Measurements from ENCODE around the gene MGAT4C.

The MGAT4C gene

GRCh38 chr12:85996280-85996679 lies 259.9 kb downstream of the MGAT4C start:
- no peak for DNase-seq
- intact Hi-C loops (cut with DNase I): no loop called here

- DNase-seq: peak in 1 of 10 donors; percentile 74
- intact Hi-C loops (cut with DNase I): no loop called here
These were observed 262.4 kb downstream of the MGAT4C start for GRCh38 chr12:85993746-85994145.

GRCh38 chr12:85985996-85986395 lies 270.2 kb downstream of the MGAT4C start:
- DNase-seq: no peak

DNA sequence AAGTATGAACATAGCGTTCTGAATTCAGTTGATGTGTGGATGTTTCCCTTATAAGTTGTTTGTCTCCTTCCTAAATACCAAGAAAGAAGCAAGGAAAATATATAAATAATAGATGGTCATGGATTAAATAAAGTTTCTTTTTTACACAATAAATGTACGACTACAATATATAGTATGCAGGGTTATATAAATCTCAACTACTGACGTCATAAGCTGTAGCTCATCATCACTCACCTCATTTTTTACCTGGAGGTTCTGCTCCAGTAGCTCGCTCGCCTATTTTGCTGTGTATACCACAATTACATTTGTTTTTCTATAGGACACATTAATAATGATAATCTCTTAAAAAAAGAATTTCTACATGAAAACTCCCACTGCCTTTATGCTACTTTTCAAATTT lies 272.6 kb downstream of the MGAT4C start:
- DNase-seq: no peak
- intact Hi-C loops (cut with DNase I): no loop called here

More at GRCh38 chr12:85985996-85986395, 270.2 kb downstream of the MGAT4C start:
- intact Hi-C loops (cut with DNase I): no loop called here

- DNase-seq: no peak
These were observed 276.6 kb downstream of the MGAT4C start for GRCh38 chr12:85979641-85980040.

DNA sequence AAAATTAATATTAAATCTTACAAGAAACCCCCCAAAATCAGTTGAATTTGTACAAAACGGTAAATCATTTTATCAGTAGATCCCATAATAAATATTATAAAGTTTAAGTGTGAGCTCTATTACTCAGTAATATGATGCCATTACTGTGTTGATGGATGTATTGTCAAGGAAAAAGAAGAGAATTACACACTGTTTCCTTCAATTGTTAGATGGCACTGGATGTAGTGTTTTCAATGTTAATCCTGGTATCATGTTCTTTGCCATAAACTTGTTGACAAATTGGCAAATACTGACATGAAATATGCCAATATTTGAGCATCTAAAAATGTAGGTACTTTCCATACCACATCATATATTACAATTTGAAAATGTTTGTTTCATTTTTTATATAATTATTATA lies 280.5 kb downstream of the MGAT4C start:
- intact Hi-C loops (cut with DNase I): no loop called here
- no peak for DNase-seq

More at GRCh38 chr12:85979641-85980040, 276.6 kb downstream of the MGAT4C start:
- intact Hi-C loops (cut with DNase I): no loop called here

GRCh38 chr12:85971800-85972199 lies 284.4 kb downstream of the MGAT4C start:
- DNase-seq: no peak
- intact Hi-C loops (cut with DNase I): no loop called here

DNA sequence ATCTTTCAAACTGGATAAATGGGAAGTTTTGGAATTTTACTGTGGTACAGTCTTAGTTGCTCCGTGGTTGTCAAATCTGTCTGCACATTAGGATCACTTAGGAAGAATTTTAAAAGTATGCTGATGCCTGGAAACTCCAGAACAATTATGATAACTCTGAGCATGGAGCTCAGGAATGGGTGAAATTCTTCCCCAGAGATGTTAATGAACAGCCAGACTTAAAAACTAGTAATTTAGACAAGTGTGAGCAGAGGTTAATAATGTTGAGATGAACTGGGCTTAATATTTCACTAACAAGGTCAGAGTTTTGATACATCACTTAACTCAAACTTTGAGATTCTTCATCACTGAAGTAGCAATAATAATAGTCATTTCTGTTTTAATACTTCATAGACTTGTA lies 287.6 kb downstream of the MGAT4C start:
- no peak for DNase-seq
- intact Hi-C loops (cut with DNase I): no loop called here

- no peak for DNase-seq
- intact Hi-C loops (cut with DNase I): no loop called here
These were observed 292.9 kb downstream of the MGAT4C start for GRCh38 chr12:85963326-85963725.

GRCh38 chr12:85956081-85956480 lies 300.1 kb downstream of the MGAT4C start:
- no peak for DNase-seq
- intact Hi-C loops (cut with DNase I): no loop called here

DNA sequence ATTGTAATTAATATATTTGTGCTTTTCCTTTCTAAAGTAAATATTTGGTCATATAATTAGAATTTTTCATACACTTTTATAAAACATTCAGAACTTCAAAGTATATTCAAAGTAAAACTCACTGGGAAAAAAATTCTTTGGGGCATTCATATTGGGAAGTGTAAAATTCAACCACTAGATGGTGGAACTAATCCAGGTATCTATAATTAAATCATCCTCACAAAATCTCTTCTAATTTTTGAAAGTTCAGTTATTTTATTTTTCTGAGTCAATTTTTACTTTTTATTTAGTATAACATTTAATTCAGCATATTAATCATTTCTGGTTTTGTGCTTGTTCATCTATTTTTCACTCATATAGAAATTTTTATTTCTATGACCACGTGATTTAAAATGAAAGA lies 301.1 kb downstream of the MGAT4C start:
- intact Hi-C loops (cut with DNase I): no loop called here
- no peak for DNase-seq

DNA sequence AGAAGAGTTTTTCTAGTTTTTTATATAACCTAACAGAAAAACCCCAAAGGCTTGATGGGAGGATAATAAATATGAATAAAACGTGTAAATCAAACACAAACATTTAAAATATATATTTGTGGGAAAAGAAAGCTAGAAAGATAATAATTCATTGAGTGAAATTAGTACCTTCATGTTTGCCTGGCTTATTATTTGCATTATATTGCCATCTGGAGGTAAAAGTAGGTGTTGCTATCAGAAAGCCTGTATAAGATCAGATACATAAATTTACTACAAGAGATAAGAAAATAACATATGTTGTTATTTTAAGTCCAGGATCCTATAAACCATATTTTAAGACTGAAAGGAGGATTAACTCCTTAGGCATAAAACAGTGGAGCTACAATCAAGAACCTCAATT lies 304.4 kb downstream of the MGAT4C start:
- DNase-seq: no peak
- intact Hi-C loops (cut with DNase I): no loop called here

DNA sequence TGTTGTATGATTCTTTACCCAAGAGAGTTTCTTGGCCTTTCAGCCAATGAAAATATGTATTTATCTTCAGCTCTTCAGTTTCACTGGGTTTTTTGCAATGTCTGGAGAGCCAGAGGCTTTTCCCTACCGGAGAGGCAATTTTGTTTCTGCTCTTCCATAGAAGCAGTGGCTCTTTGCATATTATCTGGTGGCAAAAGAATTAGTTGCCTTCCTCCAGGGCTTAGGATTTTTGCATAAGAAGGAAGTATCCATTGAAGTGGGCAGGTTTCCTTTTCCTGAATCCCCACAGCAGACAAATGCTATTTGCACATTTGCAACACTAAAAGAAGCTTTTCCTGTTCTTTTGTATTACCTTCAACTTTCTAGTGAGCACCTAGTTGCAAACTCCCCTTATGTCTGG lies 306.9 kb downstream of the MGAT4C start:
- intact Hi-C loops (cut with DNase I): no loop called here
- DNase-seq: no peak

GRCh38 chr12:85948340-85948739 lies 307.9 kb downstream of the MGAT4C start:
- intact Hi-C loops (cut with DNase I): no loop called here

DNA sequence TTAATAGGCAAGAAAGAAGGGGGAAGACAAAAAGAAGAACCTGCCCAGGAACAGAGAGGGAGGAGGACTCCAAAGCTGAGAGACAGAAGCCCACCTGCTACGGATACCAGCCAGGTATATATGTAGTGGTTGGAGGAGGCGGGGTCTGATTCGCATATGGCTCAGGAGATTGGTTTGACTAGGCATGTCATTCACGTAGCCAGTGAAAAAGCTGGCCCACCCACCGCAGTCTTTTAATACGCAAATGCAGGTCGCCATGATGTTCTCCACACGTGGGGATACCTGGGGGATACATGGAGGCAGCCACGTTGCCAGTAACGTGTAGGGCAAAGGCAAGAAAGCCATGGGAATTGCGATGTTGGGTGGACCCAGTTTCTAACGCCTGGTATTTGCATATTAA lies 308.9 kb downstream of the MGAT4C start:
- intact Hi-C loops (cut with DNase I): no loop called here
- DNase-seq: peak in 1 of 10 donors; percentile 42

More at GRCh38 chr12:85948340-85948739, 307.9 kb downstream of the MGAT4C start:
- no peak for DNase-seq

- no peak for DNase-seq
These were observed 309.8 kb downstream of the MGAT4C start for GRCh38 chr12:85946375-85946774.

DNA sequence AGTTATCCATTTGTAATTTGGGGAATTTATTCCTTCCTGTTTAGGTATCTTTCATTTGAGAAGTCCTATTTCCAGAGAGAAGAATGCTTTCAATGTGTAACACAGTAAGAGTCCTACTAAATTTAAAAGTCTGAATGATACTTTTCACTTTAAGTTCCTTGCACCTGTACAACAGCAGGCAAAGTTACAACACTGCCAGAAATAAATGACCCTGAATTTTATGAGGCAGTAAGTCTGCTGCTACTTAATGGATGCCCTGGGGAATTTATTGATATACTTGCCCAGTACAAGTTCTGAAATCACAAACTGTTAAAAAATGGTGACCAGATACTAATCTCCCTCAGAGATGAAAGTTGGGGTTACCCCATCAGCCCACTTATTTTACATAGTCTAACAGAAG lies 329.0 kb downstream of the MGAT4C start:
- intact Hi-C loops (cut with DNase I): no loop called here
- no peak for DNase-seq

More at GRCh38 chr12:85946375-85946774, 309.8 kb downstream of the MGAT4C start:
- intact Hi-C loops (cut with DNase I): no loop called here

DNA sequence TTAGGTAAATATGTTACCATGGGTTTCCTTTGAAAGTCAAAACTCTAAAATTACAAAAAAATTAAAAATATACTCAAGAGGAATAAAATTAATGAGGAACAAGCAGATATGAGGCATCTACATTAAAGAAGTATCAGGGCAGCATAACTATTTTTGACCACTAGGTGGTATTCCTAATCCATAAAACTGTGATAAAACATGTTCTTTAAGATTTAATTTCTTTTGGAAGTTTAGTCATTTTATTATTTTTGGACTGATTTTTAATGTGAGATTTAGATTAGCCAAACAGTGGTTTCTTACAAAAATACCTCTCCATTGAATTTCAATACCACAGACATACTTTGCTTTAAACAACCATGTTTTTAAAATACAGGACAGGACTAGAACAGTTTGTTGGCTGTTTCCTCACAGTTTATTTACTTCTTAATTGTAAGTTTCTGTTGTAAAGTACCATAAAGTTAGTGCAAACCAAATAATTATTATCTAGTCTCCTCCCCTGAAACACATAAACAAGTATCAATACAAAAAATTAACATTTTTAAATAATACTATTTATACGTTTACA lies 332.3 kb downstream of the MGAT4C start:
- intact Hi-C loops (cut with DNase I): no loop called here
- no peak for DNase-seq

- intact Hi-C loops (cut with DNase I): loop anchor here (2.0 kb wide), 1 partner anchor 452 kb away; no protein-coding TSS in a partner anchor
- no peak for DNase-seq
These were observed 335.8 kb downstream of the MGAT4C start for GRCh38 chr12:85920324-85920947.

Measured in posterior cingulate gyrus (tissue), 11 donors.